SK-N-DZ (cell line): ENCODE results near the gene CYGB.
"Not testable (repeated sequence)": the region's sequence is repeated elsewhere in the genome, so short reads cannot be mapped to it uniquely, and the experiment has no call there.

ENCODE experiments used
- DNase-seq: peaks from one replicate; pipeline ENCODE4 v3.0.0-alpha.2; 2015; ENCODE audit warnings: low spot score

Gene CYGB

DNA sequence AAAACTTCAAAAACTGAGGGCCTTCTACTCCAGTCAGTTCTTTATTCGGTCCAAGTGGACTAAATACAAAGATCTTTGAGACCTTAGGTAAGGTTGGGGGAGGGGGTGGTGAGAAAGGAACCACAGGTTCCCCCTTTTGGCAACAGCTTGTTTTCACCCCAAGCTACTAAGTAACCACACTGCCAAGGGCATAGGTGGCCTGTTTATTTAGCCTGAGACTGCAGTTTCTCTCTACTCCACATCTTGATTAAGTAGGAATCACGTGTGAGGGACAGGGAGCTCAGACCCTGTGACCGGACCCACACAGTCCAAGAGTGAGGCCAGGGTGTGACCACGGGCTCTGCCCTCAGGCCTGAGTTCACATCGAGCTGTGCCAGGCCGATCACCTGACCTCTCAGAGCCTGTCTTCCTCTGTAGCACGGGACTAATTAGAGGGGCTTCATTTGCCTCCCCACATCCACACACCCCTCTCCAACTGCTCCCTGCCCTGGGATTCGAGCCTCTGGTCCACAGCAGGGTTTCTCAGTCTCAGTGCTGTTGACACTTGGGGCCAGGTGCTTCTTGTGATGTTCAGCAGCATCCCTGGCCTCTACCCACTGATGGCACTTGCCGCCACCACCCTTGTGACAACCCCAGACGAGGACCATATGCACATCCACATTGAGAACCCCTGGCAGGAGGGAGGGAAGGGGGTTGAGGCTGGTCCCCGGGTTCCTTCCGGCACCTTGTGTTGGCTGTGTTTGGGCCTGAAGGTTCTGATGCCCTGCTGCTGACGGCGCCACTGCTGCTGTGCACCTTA, 30.3 kb upstream of the CYGB start:
- DNase-seq, result no peak

DNA sequence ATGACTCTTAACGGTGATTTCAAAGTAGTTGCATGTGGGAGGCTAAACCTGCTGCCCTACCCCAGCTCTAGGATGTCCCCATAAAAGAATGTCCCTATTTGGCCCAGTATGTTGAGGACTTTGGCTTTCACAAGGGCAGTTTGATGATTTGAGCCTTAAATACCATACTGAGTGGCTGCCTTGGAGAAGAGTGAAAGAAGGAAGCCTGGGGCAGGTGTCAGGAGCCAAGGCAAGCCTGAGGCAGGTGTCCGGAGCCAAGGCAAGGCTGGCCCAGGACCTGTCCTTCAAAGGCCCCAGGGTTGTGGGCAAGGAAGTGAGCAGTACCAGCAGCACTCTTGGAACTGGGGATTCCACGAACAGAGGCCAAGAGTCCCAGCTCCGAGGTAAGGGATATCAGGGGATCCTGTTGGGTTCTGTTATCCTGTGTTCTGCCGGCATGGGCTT, 29.5 kb upstream of the CYGB start:
- no peak for DNase-seq

DNA sequence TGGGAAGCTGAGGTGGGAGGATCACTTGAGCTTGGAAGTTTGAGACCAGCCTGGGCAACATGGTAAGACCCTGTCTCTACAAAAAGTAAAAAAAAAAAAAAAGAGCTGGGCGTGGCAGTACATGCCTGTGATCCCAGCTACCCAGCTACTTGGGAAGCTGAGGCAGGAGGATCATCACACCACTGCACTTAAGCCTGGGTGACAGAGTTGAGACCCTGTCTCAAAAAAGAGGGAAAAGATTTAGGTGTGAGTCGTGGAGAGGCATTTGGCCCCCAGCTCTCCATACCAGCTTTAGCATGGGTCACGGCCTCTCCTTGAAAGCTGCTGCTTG, 29.1 kb upstream of the CYGB start:
- DNase-seq, result no peak

DNA sequence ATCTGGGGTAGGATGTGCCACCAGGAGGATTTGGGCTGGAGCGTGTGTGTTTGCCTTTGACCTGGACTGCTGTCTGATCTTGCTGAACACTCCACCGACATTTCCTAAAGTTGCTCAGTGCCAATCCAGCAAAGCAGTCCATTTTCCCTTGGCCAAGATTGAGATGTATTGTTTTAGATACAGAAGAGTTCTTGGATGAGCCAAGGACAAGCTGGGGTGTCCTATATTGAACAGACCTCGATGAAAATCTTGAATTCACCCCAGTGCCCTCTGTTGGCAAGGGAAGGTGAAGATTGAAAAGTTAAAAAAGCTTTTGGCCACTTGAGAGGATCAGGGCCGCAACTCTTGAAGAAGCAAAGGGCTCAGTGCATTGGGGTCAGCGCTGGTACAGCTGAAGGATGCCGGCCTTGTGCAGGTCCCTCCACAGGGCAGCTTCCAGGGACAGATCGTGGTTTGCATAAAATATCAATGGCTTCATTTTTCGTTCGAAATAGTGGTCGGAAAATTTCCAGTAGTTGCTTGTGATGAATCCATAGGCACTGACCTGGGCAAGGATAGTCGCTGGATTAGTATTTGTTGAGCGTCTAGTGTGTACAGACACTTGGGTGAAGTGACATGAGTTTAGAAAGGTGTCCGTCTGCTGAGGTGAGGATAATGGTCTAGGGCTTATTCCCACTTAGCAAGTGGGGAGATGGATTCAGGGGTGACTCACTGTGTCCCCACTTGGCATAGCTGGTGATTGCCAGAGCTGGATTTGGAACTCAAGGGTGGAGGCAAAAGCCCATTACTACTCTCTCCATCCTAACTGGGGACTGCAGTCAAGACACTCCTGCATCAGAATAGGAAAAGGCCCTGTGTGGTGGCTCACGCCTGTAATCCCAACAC, 28.5 kb upstream of the CYGB start:
- DNase-seq, result no peak

DNA sequence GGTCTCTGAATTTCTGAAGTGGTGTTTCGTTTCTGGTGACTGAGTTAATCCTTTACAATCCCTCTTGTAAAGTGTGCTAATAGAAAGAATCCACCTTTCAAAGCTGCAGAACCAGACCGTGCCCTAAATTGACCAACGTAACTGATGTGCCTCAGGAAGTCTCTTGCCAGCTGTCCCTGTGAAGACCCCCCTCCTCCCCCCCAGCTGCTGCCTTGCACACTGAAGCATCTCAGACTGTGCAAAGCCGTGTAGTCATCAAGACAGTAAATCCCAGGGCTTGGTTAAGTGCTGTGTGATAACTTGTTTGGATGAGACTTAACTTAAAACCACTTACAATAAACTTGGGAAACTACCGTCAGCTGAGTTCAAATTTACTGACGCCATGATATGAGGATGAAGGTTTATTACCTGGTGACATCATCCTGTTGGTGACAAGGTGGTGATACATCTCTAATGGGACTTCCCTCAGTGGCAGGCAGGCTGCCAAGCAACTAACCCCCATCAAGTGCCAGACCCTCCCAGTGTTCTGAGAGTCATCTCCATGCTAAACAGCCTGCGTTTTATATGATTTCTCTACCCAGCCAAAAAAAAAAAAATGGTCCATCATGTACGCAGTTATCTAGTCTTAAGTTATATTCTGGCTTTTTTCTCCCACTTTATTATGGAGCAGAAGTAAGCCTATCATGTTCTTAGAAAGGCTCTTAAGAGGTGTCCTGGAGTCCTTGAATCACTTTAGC, 27.6 kb upstream of the CYGB start:
- DNase-seq, result not testable (repeated sequence)

DNA sequence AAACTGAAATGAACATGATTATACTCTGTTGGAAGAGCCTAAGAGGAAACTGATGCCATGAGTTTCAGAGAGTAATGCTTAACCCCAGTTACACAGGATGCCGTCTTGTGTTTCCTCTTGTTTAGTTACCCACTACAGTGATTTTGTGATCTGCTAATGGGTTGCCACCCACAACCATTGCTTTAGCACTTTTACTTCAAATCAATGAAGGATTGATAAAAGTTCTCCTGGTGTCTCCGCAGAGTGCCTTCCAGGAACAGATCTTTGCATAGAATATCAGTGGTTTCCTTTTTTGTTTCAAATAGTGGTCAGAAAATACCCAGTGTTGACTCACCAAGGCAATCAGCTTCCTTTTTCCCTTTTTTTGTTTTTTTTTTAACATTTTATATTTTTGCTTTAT, 25.9 kb upstream of the CYGB start:
- not testable (repeated sequence) for DNase-seq

DNA sequence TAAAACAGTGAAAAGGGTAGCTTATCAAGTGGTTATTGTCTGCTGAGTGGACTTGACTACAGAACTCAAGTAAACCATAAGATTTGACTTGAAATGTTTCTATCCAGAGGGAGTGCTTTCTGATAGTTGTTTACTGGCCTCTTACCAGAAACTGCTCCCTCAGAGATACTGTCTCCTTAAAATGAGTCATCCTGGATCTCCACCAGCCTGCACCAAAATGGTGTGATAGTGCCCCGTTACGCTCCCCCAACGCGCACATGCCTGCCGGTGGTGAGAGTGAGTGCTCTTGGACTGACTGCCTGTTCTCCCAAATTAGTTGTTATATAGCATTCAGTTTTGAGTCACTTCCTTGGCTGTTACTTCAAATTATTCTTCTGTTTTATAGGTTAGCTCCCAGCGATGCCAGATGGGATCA, 25.2 kb upstream of the CYGB start:
- no peak for DNase-seq

DNA sequence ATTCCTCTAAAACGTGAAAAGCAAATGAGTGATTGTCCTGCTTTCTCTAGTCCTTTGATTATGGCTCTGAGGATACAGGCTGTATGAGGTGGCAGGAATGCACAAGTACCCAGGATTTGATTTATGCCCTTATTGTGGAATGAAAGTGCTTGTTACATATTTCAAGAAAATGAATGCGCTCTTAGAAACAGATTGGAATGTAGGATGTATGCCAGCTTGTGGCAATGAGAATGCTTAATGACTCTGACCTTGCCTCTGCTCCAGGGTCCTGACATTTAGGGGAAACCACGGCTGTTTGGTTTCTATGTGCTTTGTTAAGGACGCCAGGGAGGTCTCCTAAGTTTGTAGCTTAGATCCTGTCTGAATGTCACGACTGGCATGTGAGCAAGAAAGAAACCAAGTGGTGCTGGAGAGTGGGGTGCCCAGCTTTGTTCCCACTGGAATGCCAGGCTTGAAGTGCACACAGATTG, 24.3 kb upstream of the CYGB start:
- no peak for DNase-seq

DNA sequence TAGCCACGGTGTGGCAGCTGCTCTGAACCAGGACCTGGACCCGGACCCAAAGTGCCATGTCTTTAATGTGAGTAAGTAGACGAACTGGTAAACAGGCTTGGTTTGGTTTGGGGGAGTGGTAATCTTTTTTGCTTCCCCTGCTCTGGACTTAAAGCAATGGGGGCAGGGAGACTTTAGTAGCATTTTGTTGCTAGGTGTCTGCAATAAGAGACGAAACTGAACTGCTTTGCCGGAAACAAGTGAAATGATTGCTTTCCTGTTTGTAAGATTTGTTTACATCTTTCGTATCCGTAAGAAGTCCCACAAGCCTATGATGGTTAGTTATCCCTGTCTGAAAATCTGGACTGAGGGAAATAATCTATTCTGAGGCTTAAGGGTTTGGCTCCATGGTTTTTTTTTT, 23.8 kb upstream of the CYGB start:
- no peak for DNase-seq

DNA sequence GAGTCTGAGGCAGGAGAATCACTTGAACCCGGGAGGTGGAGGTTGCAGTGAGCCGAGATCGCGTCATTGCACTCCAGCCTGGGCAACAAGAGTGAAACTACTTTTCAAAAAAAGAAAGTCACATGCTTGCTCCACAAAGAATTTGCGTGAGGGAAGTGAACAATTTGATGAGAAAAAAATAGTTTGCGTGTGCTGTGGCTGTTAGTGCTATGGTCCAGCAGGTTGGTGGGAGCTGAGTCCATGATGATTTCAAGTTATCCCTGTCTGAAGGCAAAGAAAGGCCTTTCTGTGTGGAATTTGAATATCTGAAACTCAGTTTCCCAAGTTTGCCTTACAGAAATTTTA, 23.3 kb upstream of the CYGB start:
- DNase-seq, result no peak

DNA sequence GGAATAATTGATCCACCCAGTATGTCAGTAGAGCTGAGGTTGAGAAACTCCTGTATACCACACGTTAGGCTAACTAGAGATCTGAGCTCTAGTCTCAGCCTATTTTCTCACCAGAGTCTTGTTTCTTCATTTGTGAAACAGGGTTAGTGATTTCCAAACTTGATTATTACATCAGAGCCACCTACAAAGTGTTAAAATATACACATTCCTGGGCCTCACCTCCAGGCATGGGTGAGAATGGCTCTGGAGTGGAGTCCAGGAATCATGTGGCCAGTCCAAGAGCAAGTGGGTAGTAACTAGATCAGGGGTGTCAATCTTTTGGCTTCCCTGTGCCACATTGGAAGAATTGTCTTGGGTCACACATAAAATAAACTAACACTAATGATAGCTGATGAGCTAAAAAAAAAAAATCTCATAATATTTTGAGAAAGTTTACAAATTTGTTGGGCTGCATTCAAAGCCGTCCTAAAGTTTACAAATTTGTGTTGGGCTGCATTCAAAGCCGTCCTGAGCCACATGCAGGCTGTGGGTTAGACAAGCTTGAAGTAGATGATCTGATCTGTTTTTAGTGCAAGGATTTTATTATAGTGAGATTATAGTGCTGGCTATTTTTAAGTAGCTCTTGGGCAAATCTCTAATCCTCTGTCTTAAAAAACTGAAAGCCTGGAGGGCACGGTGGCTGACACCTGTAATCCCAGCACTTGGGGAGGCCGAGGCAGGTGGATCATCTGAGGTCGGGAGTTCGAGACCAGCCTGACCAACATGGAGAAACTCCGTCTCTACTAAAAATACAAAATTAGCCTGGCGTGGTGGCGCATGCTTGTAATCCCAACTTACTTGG, 22.7 kb upstream of the CYGB start:
- no peak for DNase-seq

DNA sequence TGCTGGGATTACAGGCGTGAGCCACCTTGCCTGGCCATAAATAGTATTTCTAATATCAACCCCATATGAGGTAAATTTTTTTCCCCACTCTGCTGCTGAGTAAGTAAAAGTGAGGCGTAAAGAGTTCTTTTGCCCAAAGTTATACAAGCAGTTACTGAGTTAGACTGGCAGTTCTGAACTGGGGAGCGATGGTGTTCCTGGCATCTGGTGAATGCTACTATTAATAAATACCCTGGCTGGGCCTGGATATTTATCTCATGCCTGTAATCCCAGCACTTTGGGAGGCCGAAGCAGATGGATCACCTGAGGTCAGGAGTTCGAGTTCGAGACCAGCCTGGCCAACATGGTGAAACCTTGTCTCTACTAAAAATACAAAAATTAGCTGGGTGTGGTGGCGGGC, 22.0 kb upstream of the CYGB start:
- not testable (repeated sequence) for DNase-seq

DNA sequence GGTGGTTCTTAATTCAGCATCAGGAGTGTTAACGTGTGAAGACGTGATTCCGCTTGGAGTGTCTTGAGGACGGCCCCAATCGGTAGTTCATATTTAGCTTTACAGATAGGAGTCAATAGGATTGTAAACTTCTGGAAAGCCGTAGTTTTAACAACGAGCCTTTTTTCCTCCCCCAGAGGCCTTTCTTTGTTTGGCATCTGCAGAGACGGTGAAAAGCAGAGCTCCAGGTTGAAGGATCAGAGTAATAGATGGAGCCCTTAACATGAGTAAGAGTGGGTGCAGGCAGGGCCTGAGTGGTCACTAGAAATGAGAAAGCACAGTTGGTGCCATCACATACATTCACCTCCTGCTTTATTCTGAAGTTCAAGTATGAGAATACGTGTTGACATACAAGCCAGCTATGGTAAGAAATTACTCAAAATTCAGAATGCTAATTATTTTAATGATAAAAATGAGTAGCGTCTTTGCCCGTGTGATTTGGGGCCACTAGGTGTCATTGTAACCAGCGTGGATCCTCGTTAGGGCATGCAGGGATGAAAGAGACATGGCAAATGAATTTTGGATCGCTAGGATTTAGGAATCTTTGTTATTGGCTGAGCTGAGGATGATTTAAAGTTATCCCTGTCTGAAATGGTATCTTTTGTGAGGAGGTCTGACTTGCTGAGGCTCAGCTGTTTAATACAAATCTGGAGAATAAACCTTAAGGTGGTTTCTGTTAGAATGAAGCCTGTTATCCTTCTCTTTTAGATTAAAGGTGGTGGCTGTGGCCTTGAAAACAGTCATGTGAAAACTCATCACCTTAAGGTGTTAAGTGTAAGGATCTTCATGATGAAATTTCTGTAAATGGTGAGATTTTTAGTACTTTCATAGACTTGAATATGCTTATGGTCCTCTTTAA, 20.9 kb upstream of the CYGB start:
- peak; percentile 50 for DNase-seq

DNA sequence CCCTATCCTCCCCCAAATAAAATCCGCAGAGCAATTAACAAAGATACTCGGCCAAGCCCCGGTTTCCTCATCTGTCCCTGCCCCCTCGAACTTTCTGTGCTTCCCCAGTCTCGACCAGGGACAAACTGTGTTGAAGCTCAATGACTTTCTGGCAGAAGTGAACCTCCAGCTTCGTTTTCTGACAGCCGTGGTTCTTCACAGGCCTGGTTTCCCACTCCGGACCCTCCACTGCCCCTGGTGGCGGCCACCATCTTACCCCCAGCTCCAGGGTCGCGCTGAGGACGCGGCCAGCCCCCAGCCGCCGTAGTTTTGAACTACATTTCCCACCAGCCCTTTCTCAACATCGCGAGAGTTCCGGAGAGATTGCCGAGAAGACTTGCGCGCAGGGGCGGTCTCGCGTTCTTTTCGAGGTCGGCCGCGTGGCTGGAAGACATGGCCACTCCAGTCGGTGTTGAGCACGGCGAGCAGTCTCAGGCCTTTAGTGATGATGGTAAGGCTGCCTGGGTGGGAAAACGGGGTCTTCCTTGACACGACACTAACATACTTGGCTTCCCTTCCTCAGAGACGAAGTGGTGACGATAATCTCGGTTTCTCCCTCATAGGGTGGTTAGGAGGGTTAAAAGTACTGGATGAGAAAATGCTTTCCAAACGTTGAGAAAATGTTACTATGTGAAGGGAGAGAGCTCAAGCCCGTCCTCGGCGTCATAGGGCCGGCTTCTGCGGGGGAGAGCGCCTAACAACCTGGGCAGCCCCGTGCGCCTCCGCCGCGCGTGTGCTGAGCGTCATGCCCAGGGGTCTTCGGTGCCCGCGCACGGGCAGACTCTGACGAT, 20.1 kb upstream of the CYGB start:
- peak; percentile 99 for DNase-seq

DNA sequence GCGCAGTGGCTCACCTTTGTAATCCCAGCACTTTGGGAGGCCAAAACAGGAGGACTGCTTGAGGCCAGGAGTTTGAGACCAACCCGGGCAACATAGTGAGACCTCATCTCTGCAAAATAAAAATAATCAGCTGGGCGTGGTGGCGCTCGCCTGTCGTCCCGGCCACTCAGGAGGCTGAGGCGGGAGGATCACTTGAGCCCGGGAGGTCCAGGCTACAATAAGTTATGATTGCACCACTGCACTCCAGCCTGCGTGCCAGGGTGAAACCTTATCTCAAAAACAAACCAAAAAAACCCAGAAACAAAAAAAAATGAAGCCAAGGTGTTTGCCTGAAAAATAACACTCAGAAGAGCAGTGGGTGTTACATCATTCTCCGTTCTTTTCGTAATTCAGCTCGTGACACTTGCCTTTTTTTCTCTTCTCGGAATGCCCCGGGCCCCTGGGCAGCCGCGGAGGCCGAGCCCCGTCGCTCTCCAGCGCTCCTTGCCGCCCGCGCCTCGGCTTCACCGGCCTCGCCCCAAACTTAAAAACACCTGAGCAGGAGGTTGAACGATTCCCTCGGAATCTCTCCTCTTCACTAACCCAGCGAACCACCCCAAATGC, 19.4 kb upstream of the CYGB start:
- no peak for DNase-seq

DNA sequence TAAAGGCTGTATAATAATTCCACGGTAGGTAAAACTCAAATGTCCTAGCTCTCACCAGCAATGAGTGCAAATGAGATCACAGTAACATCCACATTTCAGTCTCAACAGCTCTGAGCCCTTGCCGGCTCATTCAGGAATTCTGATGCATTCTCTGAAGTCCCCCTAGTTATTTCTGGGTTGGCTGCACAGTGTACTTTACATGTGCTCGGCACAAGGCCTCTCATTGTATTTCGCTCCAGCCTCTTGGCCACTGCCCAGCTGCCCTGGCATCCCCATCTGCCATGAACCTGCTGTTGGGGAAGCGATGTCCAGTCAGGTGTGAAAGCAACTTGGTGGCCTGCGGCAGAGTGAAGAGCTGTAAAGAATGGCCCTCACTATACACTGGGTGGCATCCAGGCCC, 16.6 kb upstream of the CYGB start:
- no peak for DNase-seq

DNA sequence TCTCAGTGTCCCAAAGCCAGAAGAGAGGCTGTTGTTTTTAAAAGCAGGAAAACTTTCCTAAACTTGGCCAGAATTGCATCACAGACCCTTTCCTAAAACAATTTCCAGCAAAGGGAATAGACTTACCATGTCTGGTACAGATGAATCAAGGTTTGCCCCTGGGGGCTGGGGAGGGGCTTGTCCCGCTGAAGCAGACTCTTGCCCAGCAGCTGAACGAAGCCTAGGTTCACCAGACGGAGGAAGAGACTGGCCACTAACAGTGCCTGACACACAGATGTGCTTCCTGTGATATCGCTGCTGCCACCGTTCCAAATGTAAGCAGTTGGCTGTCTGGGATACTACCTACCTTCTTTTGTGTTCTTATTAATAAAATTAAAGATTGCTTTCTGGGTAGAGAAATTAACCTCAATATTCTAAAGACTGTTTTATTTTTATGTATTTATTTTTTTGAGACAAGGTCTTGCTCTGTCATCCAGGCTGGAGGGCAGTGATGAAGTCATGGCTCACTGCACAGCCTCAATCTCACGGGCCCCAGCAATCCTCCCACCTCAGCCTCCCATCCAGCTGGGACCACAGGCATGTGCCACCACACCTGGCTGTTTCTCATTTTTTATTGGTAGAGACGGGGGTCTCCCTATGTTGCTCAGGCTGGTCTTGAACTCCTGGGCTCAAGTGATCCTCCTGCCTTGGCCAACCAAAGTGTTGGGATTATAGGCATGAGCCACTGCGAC, 15.8 kb upstream of the CYGB start:
- DNase-seq, result no peak

DNA sequence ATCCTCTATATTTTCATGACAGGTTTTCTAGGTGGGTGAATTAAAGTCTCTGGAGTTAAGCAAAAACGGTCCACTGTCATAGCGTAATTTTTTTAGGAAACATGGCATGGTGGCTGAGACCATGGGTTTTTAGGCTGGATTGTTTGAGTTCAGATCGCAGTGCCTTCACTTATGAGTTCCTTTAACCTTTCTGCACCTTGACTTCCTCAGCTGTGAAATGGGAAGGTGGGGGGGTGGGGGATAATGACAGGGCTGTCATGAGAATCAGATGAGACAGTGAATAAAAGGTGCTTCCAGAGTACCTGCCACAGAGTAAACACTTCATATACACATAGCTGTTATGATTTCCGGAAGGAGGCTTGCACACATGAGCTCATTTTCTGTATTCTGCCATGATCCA, 14.2 kb upstream of the CYGB start:
- DNase-seq, result no peak
